Hematopoietic multipotent progenitor cell treated with erythropoietin and hydrocortisone succinate and interleukin-3 and kit ligand, for 4 days (in vitro differentiated cells): Measurements from ENCODE around the gene NR2E3.
"Not testable (repeated sequence)": the region's sequence is repeated elsewhere in the genome, so short reads cannot be mapped to it uniquely, and the experiment has no call there.

ENCODE experiments used
- DNase-seq: peaks from one replicate; pipeline ENCODE4 v3.0.0-alpha.2; 2015

Gene NR2E3

DNA sequence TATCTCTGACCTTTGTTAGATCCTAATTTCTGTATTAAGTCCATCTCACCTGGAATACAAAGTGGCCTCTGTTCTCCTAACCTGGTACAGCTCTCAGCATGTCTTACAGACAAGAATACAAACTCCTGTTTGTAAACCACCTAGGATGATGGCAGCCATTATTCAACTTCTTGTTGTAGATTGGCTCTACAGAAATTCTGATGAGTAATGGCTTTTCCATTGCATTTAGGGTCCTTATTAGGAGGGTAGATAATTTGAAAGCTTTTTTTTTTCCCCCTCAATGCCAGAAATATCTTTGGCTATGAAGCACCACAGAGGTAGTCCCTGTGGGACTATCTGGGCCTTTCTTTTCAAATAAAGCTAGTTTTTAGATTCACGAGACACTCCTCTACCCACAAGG is 9.8 kb downstream of the NR2E3 start:
- DNase-seq = no peak

DNA sequence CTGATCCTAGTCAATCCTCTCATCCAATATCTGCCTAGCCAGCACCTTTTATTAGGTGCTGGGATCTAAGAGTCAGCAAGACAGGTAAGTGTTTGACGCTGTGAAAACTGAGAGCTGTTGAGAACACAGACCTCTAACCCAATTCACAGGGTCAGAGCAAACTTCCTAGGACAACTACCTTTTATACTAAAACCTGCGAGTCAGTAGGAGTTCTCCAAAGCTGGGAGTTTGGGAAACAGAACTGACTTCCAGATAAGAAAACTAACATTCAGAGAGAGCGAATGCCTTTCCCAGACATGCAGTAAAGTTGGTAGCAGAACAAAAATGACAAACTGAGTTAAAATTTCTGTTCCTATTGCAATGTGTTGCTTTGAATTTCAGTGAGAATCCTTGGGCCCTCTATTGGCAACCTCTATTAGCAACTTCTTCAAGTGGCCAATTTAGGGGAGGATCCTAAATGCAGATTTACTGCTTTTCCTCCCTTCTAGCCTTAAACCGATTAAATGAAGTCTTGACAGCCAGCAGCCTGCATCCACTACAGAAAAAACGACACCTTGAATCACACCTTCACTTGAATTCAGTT is 11.3 kb downstream of the NR2E3 start:
- DNase-seq = no peak

DNA sequence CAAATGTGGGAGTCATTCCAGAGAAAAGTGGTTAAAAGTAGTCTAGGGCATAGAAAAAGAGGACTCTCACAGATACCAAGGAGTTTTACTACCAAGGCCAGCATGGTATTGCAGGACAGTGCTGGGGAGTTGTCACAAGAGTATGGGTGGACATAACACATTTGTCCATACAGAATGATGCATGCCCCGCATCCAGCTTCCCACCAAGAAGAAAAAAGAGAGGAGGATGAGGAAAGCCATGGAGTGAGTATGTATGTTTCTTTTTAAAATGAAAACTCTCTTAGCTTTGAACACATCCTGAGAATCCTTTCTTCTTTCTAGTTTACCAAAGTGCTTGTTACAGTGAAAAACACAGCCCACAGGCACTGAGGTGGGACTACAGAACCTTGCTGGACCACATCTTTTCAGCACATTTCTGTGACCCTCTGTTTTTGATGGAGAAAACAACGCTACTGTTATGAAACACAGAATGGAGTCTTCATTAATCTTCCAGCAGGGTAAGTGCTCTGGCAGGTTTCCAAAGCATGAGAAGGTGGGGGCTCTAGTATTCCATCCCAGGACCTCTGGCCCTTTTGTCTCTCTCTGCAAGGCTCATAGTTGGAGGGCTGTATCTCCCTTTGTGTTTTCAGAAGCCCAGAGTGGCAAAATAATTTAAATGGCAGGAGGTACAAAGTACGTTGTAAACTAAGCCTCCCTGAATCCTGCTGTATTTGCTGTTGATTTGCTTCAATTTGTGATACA is 12.7 kb downstream of the NR2E3 start:
- no peak for DNase-seq

DNA sequence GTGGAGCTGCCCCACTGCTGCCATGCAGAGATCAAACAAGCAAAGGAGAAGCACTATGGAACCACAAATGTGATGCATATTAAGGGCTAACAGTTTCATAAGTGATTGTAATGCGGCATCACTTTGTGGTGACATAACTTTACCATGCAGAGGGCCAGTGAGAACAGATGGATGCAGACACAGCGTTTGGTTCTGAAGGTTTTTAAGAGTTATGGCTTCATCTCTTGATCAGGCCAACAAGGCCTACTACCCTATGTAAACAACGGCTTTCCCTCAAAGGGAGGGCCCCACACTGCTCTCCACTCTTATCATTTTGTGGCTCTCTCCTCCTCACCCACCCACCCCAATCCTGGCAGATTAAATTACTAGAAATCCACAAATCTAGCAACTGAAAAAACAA is 13.4 kb downstream of the NR2E3 start:
- no peak for DNase-seq

DNA sequence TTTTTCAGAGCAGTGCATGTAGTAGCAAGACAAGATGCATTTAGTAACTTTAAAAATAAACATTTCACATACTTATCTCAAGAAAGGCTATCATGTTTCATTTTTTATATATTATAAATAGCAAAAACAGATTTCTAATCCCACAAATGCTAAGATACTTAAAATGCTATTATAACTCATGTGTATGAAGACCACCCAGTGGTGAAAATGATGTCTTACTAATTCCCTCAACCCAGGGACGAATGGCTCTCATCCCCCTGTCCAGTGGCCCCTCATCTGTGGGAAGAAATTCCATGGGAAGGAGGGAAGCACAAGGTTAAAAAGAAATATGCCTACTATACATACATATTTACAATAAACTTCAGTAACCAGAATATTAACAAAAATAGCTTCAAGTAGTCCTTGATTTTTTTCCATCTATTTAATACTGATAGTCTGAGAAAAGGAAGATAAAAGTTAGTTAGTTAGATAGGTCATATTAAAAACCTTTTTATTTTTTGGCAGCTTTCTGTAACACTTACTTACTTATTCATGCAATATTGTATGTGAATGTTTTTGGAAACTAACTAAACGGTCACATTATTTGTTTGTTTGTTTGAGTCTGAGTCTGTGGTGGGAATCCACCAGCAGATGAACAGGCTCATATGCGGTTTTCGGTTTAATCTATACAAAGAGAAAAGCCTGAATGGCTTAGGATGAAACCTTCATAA is 14.8 kb downstream of the NR2E3 start:
- DNase-seq = no peak

DNA sequence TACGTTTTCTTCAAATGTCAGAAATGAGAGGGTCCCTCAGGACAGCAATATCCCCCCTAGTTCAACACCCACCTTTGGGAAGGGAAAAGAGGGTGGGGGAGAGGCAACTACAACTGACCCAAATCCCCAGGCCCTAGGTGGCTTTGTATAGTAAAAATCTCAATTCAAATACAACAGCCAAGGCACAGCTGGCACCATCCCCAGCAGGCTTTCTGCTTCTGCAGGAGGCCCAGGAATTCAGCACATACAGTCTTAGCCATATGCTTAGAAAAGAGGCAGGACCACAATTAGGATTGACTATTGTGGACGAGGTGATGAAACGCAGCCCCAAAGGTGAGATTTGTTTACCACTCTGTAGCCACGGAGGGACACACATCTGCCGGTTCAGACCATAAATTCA is 15.8 kb downstream of the NR2E3 start:
- DNase-seq = no peak

DNA sequence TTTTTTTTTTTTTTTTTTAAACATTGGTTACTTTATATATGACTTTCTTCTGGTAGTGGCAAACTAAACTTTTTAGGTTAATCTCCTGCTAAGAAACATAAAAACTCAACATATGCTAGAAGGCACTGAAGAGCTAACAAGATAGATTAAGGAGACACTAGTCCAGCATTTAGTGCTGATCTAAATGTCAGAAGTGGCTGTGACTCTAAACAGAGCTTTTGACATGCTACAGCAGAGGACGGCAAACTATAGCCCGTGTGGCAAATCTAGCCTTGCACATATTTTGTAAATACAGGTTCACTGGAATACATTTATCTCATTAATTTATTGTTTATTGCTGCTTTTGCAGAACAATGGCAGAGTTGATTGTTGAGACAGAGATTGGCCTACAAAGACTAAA is 20.6 kb downstream of the NR2E3 start:
- DNase-seq = no peak

DNA sequence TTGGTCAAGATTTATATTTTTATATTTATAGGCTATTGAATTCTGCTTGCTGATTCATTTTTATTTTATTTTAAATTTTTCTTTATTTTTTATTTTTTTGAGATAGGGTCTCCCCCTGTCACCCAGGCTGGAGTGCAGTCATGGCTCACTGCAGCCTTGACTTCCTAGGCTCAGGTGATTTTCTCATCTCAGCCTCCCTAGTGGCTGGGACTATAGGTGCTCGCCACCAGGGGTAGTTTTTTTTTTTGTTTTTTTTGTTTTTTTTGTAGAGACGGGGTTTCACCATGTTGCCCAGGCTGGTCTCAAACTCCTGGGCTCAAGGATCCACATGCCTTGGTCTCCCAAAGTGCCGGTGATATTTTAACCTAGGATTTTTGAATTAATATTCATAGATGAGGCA is 31.2 kb downstream of the NR2E3 start:
- no peak for DNase-seq

DNA sequence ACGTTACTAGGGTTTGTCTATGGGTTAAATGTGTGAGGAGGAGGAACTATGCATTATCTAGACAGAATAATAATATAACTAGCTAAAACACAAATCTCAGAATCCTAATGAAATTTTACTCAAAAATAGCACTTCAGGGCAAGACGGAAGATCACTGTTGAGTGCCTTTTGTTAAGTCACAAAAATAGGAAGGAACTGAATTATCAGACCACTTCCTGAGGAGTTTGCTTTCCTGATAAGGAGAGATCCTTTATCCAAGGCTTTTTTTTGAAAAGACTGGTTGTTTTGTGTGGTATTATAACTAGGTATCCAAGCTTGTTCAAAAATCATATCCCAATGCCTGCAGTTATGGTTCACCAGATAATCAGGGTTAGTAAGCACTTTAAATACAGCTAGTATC is 34.6 kb downstream of the NR2E3 start:
- no peak for DNase-seq

DNA sequence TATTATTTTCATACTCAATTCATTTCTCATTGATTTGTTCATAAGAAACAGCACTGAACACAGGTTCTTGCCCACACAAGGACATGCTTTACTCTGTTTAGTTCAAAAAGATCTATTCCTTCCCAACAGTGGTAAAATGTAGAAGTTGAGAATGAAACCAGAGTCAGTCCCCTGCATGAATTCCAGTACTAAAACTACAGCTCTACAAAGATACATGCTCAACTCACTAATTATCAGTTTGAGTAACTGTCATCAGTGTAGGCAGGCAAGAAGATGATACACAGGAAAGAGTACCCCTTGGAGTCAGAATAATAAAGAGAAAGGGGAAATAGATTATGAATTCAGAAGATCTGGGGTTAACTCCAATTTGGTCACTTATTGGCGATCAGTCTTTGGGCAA is 43.2 kb downstream of the NR2E3 start:
- no peak for DNase-seq

DNA sequence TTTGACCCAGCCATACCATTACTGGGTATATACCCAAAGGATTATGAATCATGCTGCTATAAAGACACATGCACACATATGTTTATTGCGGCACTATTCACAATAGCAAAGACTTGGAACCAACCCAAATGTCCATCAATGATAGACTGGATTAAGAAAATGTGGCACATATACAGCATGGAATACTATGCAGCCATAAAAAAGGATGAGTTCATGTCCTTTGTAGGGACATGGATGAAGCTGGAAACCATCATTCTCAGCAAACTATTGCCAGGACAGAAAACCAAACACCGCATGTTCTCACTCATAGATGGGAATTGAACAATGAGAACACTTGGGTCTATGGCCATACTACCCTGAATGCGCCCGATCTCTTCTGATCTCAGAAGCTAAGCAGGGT is 47.9 kb downstream of the NR2E3 start:
- DNase-seq = not testable (repeated sequence)
